CD4-positive, alpha-beta T cell treated with Interleukin-6 for 4 hours (primary cell): Measurements from ENCODE around the gene FN3KRP.
A peak's percentile ranks its signal among the peaks of the same experiment; 100 is the strongest.
"Not testable (repeated sequence)": the region's sequence is repeated elsewhere in the genome, so short reads cannot be mapped to it uniquely, and the experiment has no call there.

Experiments used
- DNase-seq: peaks from one replicate; pipeline ENCODE4 v3.0.0-alpha.2; 2020; ENCODE audit warnings: mixed read lengths

Gene FN3KRP

GRCh38 chr17:82745524-82745923, 29.0 kb downstream of the FN3KRP start:
- DNase-seq: no peak

- DNase-seq: no peak
Observed at GRCh38 chr17:82748756-82749155, 32.2 kb downstream of the FN3KRP start.

GRCh38 chr17:82750241-82750908, 33.9 kb downstream of the FN3KRP start:
- DNase-seq: no peak

GRCh38 chr17:82751171-82751570, 34.7 kb downstream of the FN3KRP start:
- no peak for DNase-seq

GRCh38 chr17:82751571-82752370, 35.3 kb downstream of the FN3KRP start, which contains the start of gene TBCD:
TBCD (plus strand) TSS chr17:82752065; CDS start chr17:82752194, 129 bp downstream.
- peak; percentile 93 for DNase-seq

GRCh38 chr17:82752371-82753200, 36.1 kb downstream of the FN3KRP start:
- DNase-seq: no peak

- no peak for DNase-seq
Observed at GRCh38 chr17:82753201-82753464, 36.6 kb downstream of the FN3KRP start.

GRCh38 chr17:82754297-82755208, 38.0 kb downstream of the FN3KRP start:
- DNase-seq: no peak

- no peak for DNase-seq
Observed at GRCh38 chr17:82756166-82756565, 39.7 kb downstream of the FN3KRP start.

GRCh38 chr17:82765371-82765770, 48.9 kb downstream of the FN3KRP start:
- no peak for DNase-seq

- peak; percentile 51 for DNase-seq
Observed at GRCh38 chr17:82767041-82767754, 50.7 kb downstream of the FN3KRP start.

- DNase-seq: no peak
Observed at GRCh38 chr17:82769041-82769440, 52.5 kb downstream of the FN3KRP start.

- no peak for DNase-seq
Observed at GRCh38 chr17:82772026-82772425, 55.5 kb downstream of the FN3KRP start.

- DNase-seq: not testable (repeated sequence)
Observed at GRCh38 chr17:82774456-82774855, 58.0 kb downstream of the FN3KRP start.

GRCh38 chr17:82775001-82775823, 58.7 kb downstream of the FN3KRP start:
- peak; percentile 55 for DNase-seq

GRCh38 chr17:82776454-82776853, 59.9 kb downstream of the FN3KRP start:
- no peak for DNase-seq
